ENCODE results near the gene TPCN2. TPM values are rescaled to one million over a fixed set of nuclear protein-coding genes. Genes with fewer than 3 reads are reported as not detected.

The TPCN2 gene
- total RNA-seq, 4 donors from 2014 or later, result 5.6 to 54.6 (median 17.7) TPM

- TF ChIP-seq CTCF (IDR thresholded peaks at IDR 0.05) (no peak), POLR2A (IDR thresholded peaks at IDR 0.05) (no peak)
- no peaks in the 10 kb centered on the region for H3K9me3 ChIP-seq
- H3K27ac ChIP-seq, result no peak overlapping the region
- no peak for DNase-seq
- H3K4me1 ChIP-seq, result no peaks in the 10 kb centered on the region
- intact Hi-C loops (cut with DNase I; ENCODE audit: low total_unique reads), result no loop called here
- H3K4me3 ChIP-seq, result no peak overlapping the region
- no peaks in the 10 kb centered on the region for H3K36me3 ChIP-seq
- H3K27me3 ChIP-seq, result no peaks in the 10 kb centered on the region
These were observed 65.6 kb downstream of the TPCN2 start for GRCh38 chr11:69114362-69114761.

GRCh38 chr11:69114811-69115523, 66.2 kb downstream of the TPCN2 start:
- intact Hi-C loops (cut with DNase I; ENCODE audit: low total_unique reads), result no loop called here
- TF ChIP-seq CTCF (IDR thresholded peaks at IDR 0.05) (no peak), POLR2A (IDR thresholded peaks at IDR 0.05) (no peak)
- DNase-seq, result no peak
- Histone ChIP-seq H3K4me1 (no peaks in the 10 kb centered on the region), H3K36me3 (no peaks in the 10 kb centered on the region), H3K9me3 (no peaks in the 10 kb centered on the region), H3K4me3 (no peak overlapping the region), H3K27me3 (no peaks in the 10 kb centered on the region), H3K27ac (no peak overlapping the region)

GRCh38 chr11:69115586-69116560, 67.1 kb downstream of the TPCN2 start:
- Histone ChIP-seq H3K36me3 (no peaks in the 10 kb centered on the region), H3K27ac (no peak overlapping the region), H3K4me3 (no peak overlapping the region), H3K4me1 (no peaks in the 10 kb centered on the region), H3K9me3 (no peaks in the 10 kb centered on the region), H3K27me3 (no peaks in the 10 kb centered on the region)
- intact Hi-C loops (cut with DNase I; ENCODE audit: low total_unique reads), result no loop called here
- TF ChIP-seq CTCF (IDR thresholded peaks at IDR 0.05) (no peak), POLR2A (IDR thresholded peaks at IDR 0.05) (no peak)
- DNase-seq, result no peak

- Histone ChIP-seq H3K27me3 (no peaks in the 10 kb centered on the region), H3K4me3 (no peak overlapping the region), H3K9me3 (no peaks in the 10 kb centered on the region), H3K27ac (no peak overlapping the region), H3K4me1 (no peaks in the 10 kb centered on the region), H3K36me3 (no peaks in the 10 kb centered on the region)
- intact Hi-C loops (cut with DNase I; ENCODE audit: low total_unique reads), result no loop called here
- no peak for TF ChIP-seq CTCF (IDR thresholded peaks at IDR 0.05)
- no peak for TF ChIP-seq POLR2A (IDR thresholded peaks at IDR 0.05)
- no peak for DNase-seq
These were observed 67.9 kb downstream of the TPCN2 start for GRCh38 chr11:69116671-69117070.

GRCh38 chr11:69119190-69119589, 70.5 kb downstream of the TPCN2 start:
- H3K27me3 ChIP-seq, result no peaks in the 10 kb centered on the region
- TF ChIP-seq POLR2A (IDR thresholded peaks at IDR 0.05), result no peak
- TF ChIP-seq CTCF (IDR thresholded peaks at IDR 0.05), result no peak
- H3K9me3 ChIP-seq, result no peaks in the 10 kb centered on the region
- H3K36me3 ChIP-seq, result no peaks in the 10 kb centered on the region
- DNase-seq, result no peak
- H3K4me1 ChIP-seq, result no peaks in the 10 kb centered on the region
- no peak overlapping the region for H3K4me3 ChIP-seq
- no peak overlapping the region for H3K27ac ChIP-seq
- intact Hi-C loops (cut with DNase I; ENCODE audit: low total_unique reads), result no loop called here
